ENCODE data around the gene MAGI1.

MAGI1 gene

GRCh38 chr3:65381496-65382010 lies 657.2 kb downstream of the MAGI1 start:
- no peak overlapping the region for H3K9ac ChIP-seq (ENCODE audit: low read length)
- H3K79me2 ChIP-seq (ENCODE audit: control insufficient read depth, insufficient read depth, low read length), result no peaks in the 10 kb centered on the region
- H3K4ac ChIP-seq (ENCODE audit: low read depth, low read length), result no peak overlapping the region
- no peak overlapping the region for H2BK120ac ChIP-seq (ENCODE audit: low read depth, low read length)
- H3K56ac ChIP-seq (ENCODE audit: low read length), result no peak overlapping the region
- no peak overlapping the region for H2BK15ac ChIP-seq (replicated peaks; ENCODE audit: low read depth)
- no peak overlapping the region for H3K4me3 ChIP-seq (ENCODE audit: low read length)
- WGBS (ENCODE audit: extremely low coverage, insufficient coverage, low lambda C conversion rate), result no CpG with 5 or more reads among the region's 10 CpGs
- H3K18ac ChIP-seq (ENCODE audit: low read length), result no peak overlapping the region
- H4K8ac ChIP-seq (ENCODE audit: low read depth, low read length), result no peak overlapping the region
- H3K4me1 ChIP-seq (ENCODE audit: control insufficient read depth, low read depth, low read length), result no peaks in the 10 kb centered on the region
- no peak overlapping the region for H4K5ac ChIP-seq (ENCODE audit: low read length)
- no peaks in the 10 kb centered on the region for H3K79me1 ChIP-seq (ENCODE audit: low read length)
- H2BK5ac ChIP-seq (ENCODE audit: low read length), result no peak overlapping the region
- no peaks in the 10 kb centered on the region for H3K36me3 ChIP-seq (ENCODE audit: control insufficient read depth, insufficient read depth, low read length)
- H3K23ac ChIP-seq (ENCODE audit: low read length), result no peak overlapping the region
- H3K27ac ChIP-seq (ENCODE audit: low read depth, low read length), result no peak overlapping the region
- DNase-seq, result no peak
- H3K27me3 ChIP-seq (ENCODE audit: insufficient read depth, low read length, poor library complexity), result no peaks in the 10 kb centered on the region
- H2AK5ac ChIP-seq (ENCODE audit: low read length), result no peak overlapping the region
- no peak overlapping the region for H3K4me2 ChIP-seq (ENCODE audit: low read length)

GRCh38 chr3:65379223-65379622 lies 659.5 kb downstream of the MAGI1 start:
- H3K4me3 ChIP-seq (ENCODE audit: low read length), result no peak overlapping the region
- H2AK5ac ChIP-seq (ENCODE audit: low read length), result no peak overlapping the region
- H3K79me2 ChIP-seq (ENCODE audit: control insufficient read depth, insufficient read depth, low read length), result no peaks in the 10 kb centered on the region
- H3K27ac ChIP-seq (ENCODE audit: low read depth, low read length), result no peak overlapping the region
- H3K23ac ChIP-seq (ENCODE audit: low read length), result no peak overlapping the region
- no peak overlapping the region for H3K9ac ChIP-seq (ENCODE audit: low read length)
- H3K36me3 ChIP-seq (ENCODE audit: control insufficient read depth, insufficient read depth, low read length), result no peaks in the 10 kb centered on the region
- H3K27me3 ChIP-seq (ENCODE audit: insufficient read depth, low read length, poor library complexity), result no peaks in the 10 kb centered on the region
- no peaks in the 10 kb centered on the region for H3K79me1 ChIP-seq (ENCODE audit: low read length)
- H3K4me2 ChIP-seq (ENCODE audit: low read length), result no peak overlapping the region
- H2BK15ac ChIP-seq (replicated peaks; ENCODE audit: low read depth), result no peak overlapping the region
- H4K8ac ChIP-seq (ENCODE audit: low read depth, low read length), result no peak overlapping the region
- no peak for DNase-seq
- no peak overlapping the region for H3K18ac ChIP-seq (ENCODE audit: low read length)
- no peaks in the 10 kb centered on the region for H3K4me1 ChIP-seq (ENCODE audit: control insufficient read depth, low read depth, low read length)
- no peak overlapping the region for H3K56ac ChIP-seq (ENCODE audit: low read length)
- no peak overlapping the region for H2BK120ac ChIP-seq (ENCODE audit: low read depth, low read length)
- no peak overlapping the region for H4K5ac ChIP-seq (ENCODE audit: low read length)
- no CpG with 5 or more reads among the region's 35 CpGs for WGBS (ENCODE audit: extremely low coverage, insufficient coverage, low lambda C conversion rate)
- no peak overlapping the region for H2BK5ac ChIP-seq (ENCODE audit: low read length)
- no peak overlapping the region for H3K4ac ChIP-seq (ENCODE audit: low read depth, low read length)

GRCh38 chr3:65377637-65378036 lies 661.1 kb downstream of the MAGI1 start:
- Histone ChIP-seq H3K36me3 (ENCODE audit: control insufficient read depth, insufficient read depth, low read length) (no peaks in the 10 kb centered on the region), H2BK15ac (replicated peaks; ENCODE audit: low read depth) (no peak overlapping the region), H3K4me3 (ENCODE audit: low read length) (no peak overlapping the region), H2BK5ac (ENCODE audit: low read length) (no peak overlapping the region), H3K18ac (ENCODE audit: low read length) (no peak overlapping the region), H2BK120ac (ENCODE audit: low read depth, low read length) (no peak overlapping the region), H2AK5ac (ENCODE audit: low read length) (no peak overlapping the region), H3K79me2 (ENCODE audit: control insufficient read depth, insufficient read depth, low read length) (no peaks in the 10 kb centered on the region), H3K23ac (ENCODE audit: low read length) (no peak overlapping the region), H3K4me2 (ENCODE audit: low read length) (no peak overlapping the region), H4K8ac (ENCODE audit: low read depth, low read length) (no peak overlapping the region), H3K79me1 (ENCODE audit: low read length) (no peaks in the 10 kb centered on the region), H3K9ac (ENCODE audit: low read length) (no peak overlapping the region), H3K27me3 (ENCODE audit: insufficient read depth, low read length, poor library complexity) (no peaks in the 10 kb centered on the region), H3K4me1 (ENCODE audit: control insufficient read depth, low read depth, low read length) (no peaks in the 10 kb centered on the region), H3K4ac (ENCODE audit: low read depth, low read length) (no peak overlapping the region), H3K56ac (ENCODE audit: low read length) (no peak overlapping the region), H3K27ac (ENCODE audit: low read depth, low read length) (no peak overlapping the region), H4K5ac (ENCODE audit: low read length) (no peak overlapping the region)
- no CpG with 5 or more reads among the region's 2 CpGs for WGBS (ENCODE audit: extremely low coverage, insufficient coverage, low lambda C conversion rate)
- no peak for DNase-seq

- H3K9ac ChIP-seq (ENCODE audit: low read length), result no peak overlapping the region
- H4K8ac ChIP-seq (ENCODE audit: low read depth, low read length), result no peak overlapping the region
- H2BK15ac ChIP-seq (replicated peaks; ENCODE audit: low read depth), result no peak overlapping the region
- H3K4ac ChIP-seq (ENCODE audit: low read depth, low read length), result no peak overlapping the region
- H2BK5ac ChIP-seq (ENCODE audit: low read length), result no peak overlapping the region
- no peaks in the 10 kb centered on the region for H3K4me1 ChIP-seq (ENCODE audit: control insufficient read depth, low read depth, low read length)
- no peak overlapping the region for H3K18ac ChIP-seq (ENCODE audit: low read length)
- H3K79me2 ChIP-seq (ENCODE audit: control insufficient read depth, insufficient read depth, low read length), result no peaks in the 10 kb centered on the region
- no peak overlapping the region for H2AK5ac ChIP-seq (ENCODE audit: low read length)
- H3K4me3 ChIP-seq (ENCODE audit: low read length), result no peak overlapping the region
- DNase-seq, result no peak
- no peak overlapping the region for H2BK120ac ChIP-seq (ENCODE audit: low read depth, low read length)
- no peaks in the 10 kb centered on the region for H3K27me3 ChIP-seq (ENCODE audit: insufficient read depth, low read length, poor library complexity)
- no peak overlapping the region for H3K56ac ChIP-seq (ENCODE audit: low read length)
- H3K27ac ChIP-seq (ENCODE audit: low read depth, low read length), result no peak overlapping the region
- H3K36me3 ChIP-seq (ENCODE audit: control insufficient read depth, insufficient read depth, low read length), result no peaks in the 10 kb centered on the region
- no peak overlapping the region for H3K4me2 ChIP-seq (ENCODE audit: low read length)
- no peak overlapping the region for H4K5ac ChIP-seq (ENCODE audit: low read length)
- WGBS (ENCODE audit: extremely low coverage, insufficient coverage, low lambda C conversion rate), result no CpG with 5 or more reads among the region's 2 CpGs
- no peaks in the 10 kb centered on the region for H3K79me1 ChIP-seq (ENCODE audit: low read length)
- H3K23ac ChIP-seq (ENCODE audit: low read length), result no peak overlapping the region
These were observed 662.3 kb downstream of the MAGI1 start for GRCh38 chr3:65376426-65376825.

- H3K9ac ChIP-seq (ENCODE audit: low read length), result no peak overlapping the region
- peaks cover 3% of the 10 kb centered on the region for H3K4me1 ChIP-seq (ENCODE audit: control insufficient read depth, low read depth, low read length)
- no peak overlapping the region for H3K27ac ChIP-seq (ENCODE audit: low read depth, low read length)
- H3K4ac ChIP-seq (ENCODE audit: low read depth, low read length), result no peak overlapping the region
- no peak overlapping the region for H2BK120ac ChIP-seq (ENCODE audit: low read depth, low read length)
- no peak overlapping the region for H3K18ac ChIP-seq (ENCODE audit: low read length)
- no peaks in the 10 kb centered on the region for H3K79me1 ChIP-seq (ENCODE audit: low read length)
- no CpG with 5 or more reads among the region's 4 CpGs for WGBS (ENCODE audit: extremely low coverage, insufficient coverage, low lambda C conversion rate)
- DNase-seq, result no peak
- H4K5ac ChIP-seq (ENCODE audit: low read length), result no peak overlapping the region
- no peak overlapping the region for H4K8ac ChIP-seq (ENCODE audit: low read depth, low read length)
- no peak overlapping the region for H2BK5ac ChIP-seq (ENCODE audit: low read length)
- H3K56ac ChIP-seq (ENCODE audit: low read length), result no peak overlapping the region
- no peaks in the 10 kb centered on the region for H3K36me3 ChIP-seq (ENCODE audit: control insufficient read depth, insufficient read depth, low read length)
- H2AK5ac ChIP-seq (ENCODE audit: low read length), result no peak overlapping the region
- no peaks in the 10 kb centered on the region for H3K27me3 ChIP-seq (ENCODE audit: insufficient read depth, low read length, poor library complexity)
- H3K4me3 ChIP-seq (ENCODE audit: low read length), result no peak overlapping the region
- no peak overlapping the region for H2BK15ac ChIP-seq (replicated peaks; ENCODE audit: low read depth)
- H3K4me2 ChIP-seq (ENCODE audit: low read length), result no peak overlapping the region
- H3K23ac ChIP-seq (ENCODE audit: low read length), result no peak overlapping the region
- H3K79me2 ChIP-seq (ENCODE audit: control insufficient read depth, insufficient read depth, low read length), result no peaks in the 10 kb centered on the region
These were observed 667.7 kb downstream of the MAGI1 start for GRCh38 chr3:65371053-65371452.

- Histone ChIP-seq H3K56ac (ENCODE audit: low read length) (peak overlapping the region; percentile 63), H3K4me2 (ENCODE audit: low read length) (no peak overlapping the region), H3K9ac (ENCODE audit: low read length) (no peak overlapping the region), H3K4me1 (ENCODE audit: control insufficient read depth, low read depth, low read length) (peaks cover 3% of the 10 kb centered on the region), H4K5ac (ENCODE audit: low read length) (no peak overlapping the region), H3K27ac (ENCODE audit: low read depth, low read length) (peak overlapping the region; percentile 33), H3K79me2 (ENCODE audit: control insufficient read depth, insufficient read depth, low read length) (no peaks in the 10 kb centered on the region), H3K4ac (ENCODE audit: low read depth, low read length) (no peak overlapping the region), H3K79me1 (ENCODE audit: low read length) (no peaks in the 10 kb centered on the region), H3K4me3 (ENCODE audit: low read length) (no peak overlapping the region), H3K27me3 (ENCODE audit: insufficient read depth, low read length, poor library complexity) (no peaks in the 10 kb centered on the region), H2BK120ac (ENCODE audit: low read depth, low read length) (no peak overlapping the region), H3K18ac (ENCODE audit: low read length) (no peak overlapping the region), H2AK5ac (ENCODE audit: low read length) (no peak overlapping the region), H3K23ac (ENCODE audit: low read length) (no peak overlapping the region), H2BK5ac (ENCODE audit: low read length) (peak overlapping the region; percentile 82), H2BK15ac (replicated peaks; ENCODE audit: low read depth) (no peak overlapping the region), H4K8ac (ENCODE audit: low read depth, low read length) (no peak overlapping the region), H3K36me3 (ENCODE audit: control insufficient read depth, insufficient read depth, low read length) (no peaks in the 10 kb centered on the region)
- DNase-seq, result peak; percentile 87
These were observed 669.9 kb downstream of the MAGI1 start for GRCh38 chr3:65368866-65369265.

All from mesendoderm (in vitro differentiated cells).